HK-2 (cell line): ENCODE results near the gene PSMD11.

Experiments used
- DNase-seq: peaks from one replicate; pipeline ENCODE4 v3.0.0-alpha.2; 2018; ENCODE audit not compliant: unreplicated experiment

PSMD11 gene

GRCh38 chr17:32490101-32490482, 45.8 kb downstream of the PSMD11 start:
- no peak for DNase-seq

GRCh38 chr17:32491371-32492263, 47.3 kb downstream of the PSMD11 start:
- no peak for DNase-seq

GRCh38 chr17:32492264-32492589, 47.9 kb downstream of the PSMD11 start:
- no peak for DNase-seq

- DNase-seq = no peak
These were observed 48.5 kb downstream of the PSMD11 start for GRCh38 chr17:32492648-32493289.

GRCh38 chr17:32493571-32493970, 49.3 kb downstream of the PSMD11 start:
- no peak for DNase-seq

- DNase-seq = no peak
These were observed 49.7 kb downstream of the PSMD11 start for GRCh38 chr17:32493976-32494513.

- DNase-seq = no peak
These were observed 50.5 kb downstream of the PSMD11 start for GRCh38 chr17:32494621-32495358.

- DNase-seq = no peak
These were observed 51.3 kb downstream of the PSMD11 start for GRCh38 chr17:32495359-32496231.

- DNase-seq = peak; percentile 69
These were observed 52.2 kb downstream of the PSMD11 start for GRCh38 chr17:32496395-32497073.

- DNase-seq = no peak
These were observed 53.3 kb downstream of the PSMD11 start for GRCh38 chr17:32497431-32498205.

- no peak for DNase-seq
These were observed 54.1 kb downstream of the PSMD11 start for GRCh38 chr17:32498391-32498790.

- DNase-seq = no peak
These were observed 57.7 kb downstream of the PSMD11 start for GRCh38 chr17:32502013-32502412.

GRCh38 chr17:32502710-32503109, 58.4 kb downstream of the PSMD11 start:
- no peak for DNase-seq

GRCh38 chr17:32503251-32504165, 59.2 kb downstream of the PSMD11 start:
- DNase-seq = no peak

GRCh38 chr17:32504166-32504990, 60.1 kb downstream of the PSMD11 start:
- DNase-seq = no peak

GRCh38 chr17:32508926-32509325, 64.6 kb downstream of the PSMD11 start:
- no peak for DNase-seq

- no peak for DNase-seq
These were observed 66.2 kb downstream of the PSMD11 start for GRCh38 chr17:32510466-32510865.

GRCh38 chr17:32512328-32512727, 68.0 kb downstream of the PSMD11 start:
- DNase-seq = no peak
